ENCODE measurements around the gene IFNLR1. TPM values are rescaled to one million over a fixed set of nuclear protein-coding genes. Genes with fewer than 3 reads are reported as not detected.

IFNLR1 gene
- total RNA-seq, 1 donor from 2014 or later = 7.1 TPM

GRCh38 chr1:24104854-24105253, 82.2 kb downstream of the IFNLR1 start:
- Mint-ChIP-seq H3K4me3 (no peak overlapping the region), H3K27me3 (no peaks in the 10 kb centered on the region), H3K27ac (no peak overlapping the region), H3K9me3 (no peaks in the 10 kb centered on the region), H3K36me3 (no peaks in the 10 kb centered on the region), H3K4me1 (ENCODE audit: unreplicated experiment) (peaks cover 26% of the 10 kb centered on the region)
- TF ChIP-seq, protein P1, sequence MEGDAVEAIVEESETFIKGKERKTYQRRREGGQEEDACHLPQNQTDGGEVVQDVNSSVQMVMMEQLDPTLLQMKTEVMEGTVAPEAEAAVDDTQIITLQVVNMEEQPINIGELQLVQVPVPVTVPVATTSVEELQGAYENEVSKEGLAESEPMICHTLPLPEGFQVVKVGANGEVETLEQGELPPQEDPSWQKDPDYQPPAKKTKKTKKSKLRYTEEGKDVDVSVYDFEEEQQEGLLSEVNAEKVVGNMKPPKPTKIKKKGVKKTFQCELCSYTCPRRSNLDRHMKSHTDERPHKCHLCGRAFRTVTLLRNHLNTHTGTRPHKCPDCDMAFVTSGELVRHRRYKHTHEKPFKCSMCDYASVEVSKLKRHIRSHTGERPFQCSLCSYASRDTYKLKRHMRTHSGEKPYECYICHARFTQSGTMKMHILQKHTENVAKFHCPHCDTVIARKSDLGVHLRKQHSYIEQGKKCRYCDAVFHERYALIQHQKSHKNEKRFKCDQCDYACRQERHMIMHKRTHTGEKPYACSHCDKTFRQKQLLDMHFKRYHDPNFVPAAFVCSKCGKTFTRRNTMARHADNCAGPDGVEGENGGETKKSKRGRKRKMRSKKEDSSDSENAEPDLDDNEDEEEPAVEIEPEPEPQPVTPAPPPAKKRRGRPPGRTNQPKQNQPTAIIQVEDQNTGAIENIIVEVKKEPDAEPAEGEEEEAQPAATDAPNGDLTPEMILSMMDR (conservative IDR thresholded peaks at IDR 0.05) = no peak
- no peak for DNase-seq (ENCODE audit: extremely low spot score, unreplicated experiment)

Other genes starting within 250 kb of the IFNLR1 start
- gene PNRC2, start 227.5 kb downstream of the IFNLR1 start, total RNA-seq (ENCODE audit: low replicate concordance) = 132 and 146 TPM in 2 replicates
- gene SRSF10, start 207.0 kb downstream of the IFNLR1 start, total RNA-seq (ENCODE audit: low replicate concordance) = 113 and 177 TPM in 2 replicates
- gene MYOM3, start 75.2 kb downstream of the IFNLR1 start, total RNA-seq (ENCODE audit: low replicate concordance) = 0.12 and 0.70 TPM in 2 replicates
- 1.1 and 2.8 TPM in 2 replicates for gene IL22RA1, start 44.1 kb downstream of the IFNLR1 start, total RNA-seq (ENCODE audit: low replicate concordance)
- 70.6 and 194 TPM in 2 replicates for gene GRHL3, start 132.1 kb upstream of the IFNLR1 start, total RNA-seq (ENCODE audit: low replicate concordance)
- gene STPG1, start 226.5 kb upstream of the IFNLR1 start, total RNA-seq (ENCODE audit: low replicate concordance) = 7.2 and 8.7 TPM in 2 replicates
- gene NIPAL3, start 228.5 kb upstream of the IFNLR1 start, total RNA-seq (ENCODE audit: low replicate concordance) = 17.5 and 21.3 TPM in 2 replicates

Data from type B pancreatic cell (in vitro differentiated cells).